Neural progenitor cell (in vitro differentiated cells): ENCODE data around the gene HMBS.
"Not testable (repeated sequence)": the region's sequence is repeated elsewhere in the genome, so short reads cannot be mapped to it uniquely, and the experiment has no call there.

ENCODE experiments used
- EZH2 ChIP-seq: fragments of 200-600 bp; sonication (generic); IDR thresholded peaks from 2 replicates; pipeline ENCODE4 v1.6.1; 2017; ENCODE audit warnings: antibody characterized with exemption, mild to moderate bottlenecking, moderate library complexity
- EZH2phosphoT487 ChIP-seq: fragments of 200-600 bp; sonication (generic); IDR thresholded peaks from 2 replicates; pipeline ENCODE4 v1.6.1; 2017; ENCODE audit warnings: antibody characterized with exemption
- TF ChIP-seq, protein P1 (sequence below): fragments of 200-600 bp; sonication (generic); IDR thresholded peaks from 2 replicates; pipeline ENCODE4 v1.5.1; 2017; ENCODE audit warnings: antibody characterized with exemption, mild to moderate bottlenecking

DNA sequence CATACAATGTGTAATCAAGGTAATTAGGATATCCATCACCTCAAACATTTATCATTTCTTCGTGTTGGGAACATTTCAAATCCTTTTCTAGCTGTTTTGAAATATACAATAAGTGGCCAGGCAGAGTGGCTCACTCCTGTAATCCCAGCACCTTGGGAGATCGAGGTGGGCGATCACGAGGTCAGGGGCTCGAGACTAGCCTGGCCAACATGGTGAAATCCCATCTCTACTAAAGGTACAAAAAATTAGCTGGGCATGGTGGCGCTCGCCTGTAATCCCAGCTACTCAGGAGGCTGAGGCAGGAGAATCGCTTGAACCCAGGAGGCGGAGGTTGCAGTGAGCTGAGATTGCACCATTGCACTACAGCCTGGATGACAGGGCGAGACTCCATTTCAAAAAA is 54.6 kb downstream of the HMBS start:
- TF ChIP-seq, protein P1, sequence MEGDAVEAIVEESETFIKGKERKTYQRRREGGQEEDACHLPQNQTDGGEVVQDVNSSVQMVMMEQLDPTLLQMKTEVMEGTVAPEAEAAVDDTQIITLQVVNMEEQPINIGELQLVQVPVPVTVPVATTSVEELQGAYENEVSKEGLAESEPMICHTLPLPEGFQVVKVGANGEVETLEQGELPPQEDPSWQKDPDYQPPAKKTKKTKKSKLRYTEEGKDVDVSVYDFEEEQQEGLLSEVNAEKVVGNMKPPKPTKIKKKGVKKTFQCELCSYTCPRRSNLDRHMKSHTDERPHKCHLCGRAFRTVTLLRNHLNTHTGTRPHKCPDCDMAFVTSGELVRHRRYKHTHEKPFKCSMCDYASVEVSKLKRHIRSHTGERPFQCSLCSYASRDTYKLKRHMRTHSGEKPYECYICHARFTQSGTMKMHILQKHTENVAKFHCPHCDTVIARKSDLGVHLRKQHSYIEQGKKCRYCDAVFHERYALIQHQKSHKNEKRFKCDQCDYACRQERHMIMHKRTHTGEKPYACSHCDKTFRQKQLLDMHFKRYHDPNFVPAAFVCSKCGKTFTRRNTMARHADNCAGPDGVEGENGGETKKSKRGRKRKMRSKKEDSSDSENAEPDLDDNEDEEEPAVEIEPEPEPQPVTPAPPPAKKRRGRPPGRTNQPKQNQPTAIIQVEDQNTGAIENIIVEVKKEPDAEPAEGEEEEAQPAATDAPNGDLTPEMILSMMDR = not testable (repeated sequence)
- TF ChIP-seq EZH2phosphoT487, EZH2: not testable (repeated sequence)
